CD4-positive, alpha-beta memory T cell (primary cell): ENCODE data around the gene ATXN7L2. TPM values are rescaled to one million over a fixed set of nuclear protein-coding genes. Genes with fewer than 3 reads are reported as not detected.

Experiments
- CTCF ChIA-PET: fragments of 350-600 bp; sonication (Branson Sonifier 250); formaldehyde crosslinking; loops from one replicate; lab custom pipeline; 2021; ENCODE audit warnings: inconsistent platforms; ENCODE audit not compliant: partially characterized antibody; lab: Charles Lee
- POLR2A ChIA-PET: fragments of 350-600 bp; sonication (Branson Sonifier 250); formaldehyde crosslinking; loops from one replicate; lab custom pipeline; 2021; ENCODE audit not compliant: partially characterized antibody; lab: Charles Lee
- DNase-seq, 5 donors: peaks; one replicate each; pipeline versions ENCODE4 v3.0.0 to v3.0.0-alpha.2; 2020 to 2022; ENCODE audit warnings: mixed read lengths in 1 of 5
- H3K27ac ChIP-seq: one replicate; pipeline ENCODE4 v1.7.0; 2013; ENCODE audit warnings: low read depth, low read length
- H3K27me3 ChIP-seq: 2 replicates; pipeline ENCODE4 v1.7.0; 2013; ENCODE audit warnings: mild to moderate bottlenecking, low read length, moderate library complexity; ENCODE audit not compliant: insufficient read depth
- H3K36me3 ChIP-seq: 2 replicates; pipeline ENCODE4 v1.7.0; 2013; ENCODE audit warnings: mild to moderate bottlenecking, low read length, moderate library complexity; ENCODE audit not compliant: insufficient read depth
- H3K4me1 ChIP-seq: 2 replicates; pipeline ENCODE4 v1.7.0; 2013; ENCODE audit warnings: mild to moderate bottlenecking, low read length, moderate library complexity; ENCODE audit not compliant: insufficient read depth
- H3K4me3 ChIP-seq, 2 donors: one replicate each; pipeline ENCODE4 v1.7.0; 2013; ENCODE audit warnings: low read length in 2 of 2, mild to moderate bottlenecking in 1 of 2
- H3K9me3 ChIP-seq, 2 donors: one replicate each; pipeline ENCODE4 v1.7.0; 2013; ENCODE audit warnings: low read length in 2 of 2, control low read depth in 1 of 2; ENCODE audit not compliant: control insufficient read depth in 1 of 2
- H3K27ac Mint-ChIP-seq, 7 donors: one replicate each; pipeline ENCODE4 v1.8.0; 2020 to 2021; ENCODE audit warnings: mixed read lengths in 7 of 7, mild to moderate bottlenecking in 6 of 7, inconsistent platforms in 3 of 7, moderate library complexity in 3 of 7
- H3K27me3 Mint-ChIP-seq, 2 donors: one replicate each; pipeline ENCODE4 v1.8.0; 2020 to 2021; ENCODE audit warnings: mixed read lengths in 2 of 2
- H3K36me3 Mint-ChIP-seq, 2 donors: one replicate each; pipeline ENCODE4 v1.8.0; 2020 to 2021; ENCODE audit warnings: mixed read lengths in 2 of 2, inconsistent platforms in 1 of 2, mild to moderate bottlenecking in 1 of 2
- H3K4me1 Mint-ChIP-seq, 4 donors: one replicate each; pipeline ENCODE4 v1.8.0; 2020 to 2021; ENCODE audit warnings: mixed read lengths in 4 of 4, mild to moderate bottlenecking in 1 of 4
- H3K4me3 Mint-ChIP-seq, 8 donors: one replicate each; pipeline ENCODE4 v1.8.0; 2020 to 2021; ENCODE audit warnings: mixed read lengths in 8 of 8, mild to moderate bottlenecking in 7 of 8, moderate library complexity in 6 of 8, inconsistent platforms in 3 of 8
- H3K9me3 Mint-ChIP-seq, 8 donors: one replicate each; pipeline ENCODE4 v1.8.0; 2020 to 2021; ENCODE audit warnings: mixed read lengths in 8 of 8, mild to moderate bottlenecking in 5 of 8, inconsistent platforms in 3 of 8, moderate library complexity in 1 of 8
- intact Hi-C: fragments of 100-400 bp; cut with micrococcal nuclease; formaldehyde crosslinking; loops from one replicate; pipeline ENCODE4 v1.15.1; 2023
- polyA plus RNA-seq, 2 donors: library from polyadenylated mRNA; unstranded; fragments of 300-500 nt; fragmentation: Illumina TruSeq; gene quantifications; one replicate each; pipeline ENCODE4 v1.2.3, GENCODE V29; 2021
- total RNA-seq, 2 experiments: library from RNA; stranded (reverse); gene quantifications; one replicate each; pipeline ENCODE4 v1.2.3, GENCODE V29; 2021

Gene ATXN7L2
- total and polyA plus RNA-seq, 4 experiments from 2014 or later = 1.9 to 9.0 (median 7.1) TPM

DNA sequence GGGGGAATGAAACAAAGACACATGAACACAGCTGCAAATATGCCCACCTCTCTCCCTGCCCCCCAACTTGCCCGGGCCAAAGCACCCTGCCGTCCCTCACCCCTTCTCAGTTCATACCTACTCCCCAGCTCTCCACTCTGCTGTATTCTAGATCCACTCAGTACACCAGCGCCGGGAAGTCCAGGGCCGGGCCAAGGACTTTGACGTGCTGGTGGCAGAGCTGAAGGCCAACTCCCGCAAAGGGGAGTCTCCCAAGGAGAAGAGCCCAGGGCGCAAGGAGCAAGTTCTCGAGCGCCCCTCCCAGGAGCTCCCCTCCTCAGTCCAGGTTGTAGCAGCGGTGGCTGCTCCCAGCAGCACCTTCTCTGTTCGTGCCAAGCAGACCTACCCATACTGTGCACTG, 5.0 kb downstream of the ATXN7L2 start:
- Mint-ChIP-seq H3K4me3 (no peak overlapping the region), H3K9me3 (no peaks in the 10 kb centered on the region), H3K4me1 (peaks cover 11 to 32% (median 21%) of the 10 kb centered on the region in 4 donors), H3K27ac (no peak overlapping the region), H3K36me3 (peaks cover 10 to 32% of the 10 kb centered on the region in 2 donors), H3K27me3 (no peaks in the 10 kb centered on the region)
- intact Hi-C loops = no loop called here
- peaks cover 6% of the 10 kb centered on the region for H3K36me3 ChIP-seq
- H3K4me3 ChIP-seq = no peak overlapping the region
- H3K9me3 ChIP-seq = no peaks in the 10 kb centered on the region
- no peaks in the 10 kb centered on the region for H3K27me3 ChIP-seq
- POLR2A ChIA-PET = interaction anchor here (16.6 to 23.6 kb wide), 2 partner anchors 21 to 42 kb away, joined by 292 to 438 read pairs; partner anchors contain the start of gene AMIGO1
- H3K27ac ChIP-seq = no peak overlapping the region
- peaks cover 25% of the 10 kb centered on the region for H3K4me1 ChIP-seq
- DNase-seq = no peak
- CTCF ChIA-PET = interaction anchor here (0.7 to 37.2 kb wide), 5 partner anchors 20 to 220 kb away, joined by 3 to 1669 read pairs (median 4); partner anchors contain the start of genes AMIGO1 and GPR61

DNA sequence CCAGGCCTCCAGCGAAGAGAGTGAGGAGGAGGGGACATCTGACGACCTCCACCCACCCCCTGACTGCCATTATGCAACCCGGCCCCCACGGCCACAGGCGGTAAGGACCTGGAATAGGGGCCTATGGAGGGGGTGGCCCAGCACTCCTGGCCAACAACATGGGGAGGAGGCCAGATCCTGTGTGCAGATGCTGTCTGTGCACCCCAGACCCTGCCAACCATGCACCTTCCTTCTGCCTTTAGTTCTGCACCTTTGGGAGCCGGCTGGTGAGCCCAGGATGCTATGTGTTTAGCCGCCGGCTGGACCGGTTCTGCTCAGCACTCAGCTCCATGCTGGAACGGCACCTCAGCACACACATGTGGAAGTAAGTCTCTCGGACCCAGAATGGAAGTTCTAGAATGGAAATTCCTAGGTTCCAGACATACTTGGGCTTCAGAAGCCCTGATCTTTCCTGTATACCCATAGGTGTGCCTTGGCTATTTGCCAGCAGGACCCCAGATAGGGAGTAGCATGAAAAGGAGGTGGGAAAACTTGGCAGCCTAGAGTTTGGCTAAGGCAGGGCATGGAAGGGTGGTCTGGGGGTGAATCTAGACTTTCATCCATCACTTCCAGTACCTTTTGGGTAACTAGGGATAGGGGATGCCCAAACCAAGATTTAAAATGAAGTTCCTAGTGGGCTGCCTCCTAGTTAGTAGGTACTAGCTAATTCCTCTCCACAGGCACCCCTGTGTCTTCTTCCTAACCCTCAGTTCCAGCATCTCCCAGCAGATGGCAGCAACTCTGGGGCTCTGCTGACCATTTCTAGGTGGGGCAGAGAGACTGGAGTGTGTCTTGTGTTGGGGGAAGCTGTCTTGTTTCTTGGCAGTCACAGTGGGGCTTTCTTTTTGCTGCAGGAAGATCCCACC, 6.6 kb downstream of the ATXN7L2 start:
- Histone ChIP-seq H3K4me1 (peaks cover 23% of the 10 kb centered on the region), H3K27ac (no peak overlapping the region), H3K9me3 (no peaks in the 10 kb centered on the region), H3K27me3 (no peaks in the 10 kb centered on the region), H3K4me3 (no peak overlapping the region), H3K36me3 (peaks cover 6% of the 10 kb centered on the region)
- POLR2A ChIA-PET = interaction anchor here (0.8 to 23.6 kb wide), 7 partner anchors 9 to 68 kb away, joined by 3 to 438 read pairs (median 4); partner anchors contain the start of gene AMIGO1
- Mint-ChIP-seq H3K36me3 (peaks cover 10 to 33% of the 10 kb centered on the region in 2 donors), H3K9me3 (no peaks in the 10 kb centered on the region), H3K27me3 (no peaks in the 10 kb centered on the region), H3K4me1 (peaks cover 7 to 33% (median 20%) of the 10 kb centered on the region in 4 donors), H3K27ac (peak overlapping the region in 1 of 7 donors; percentile 80), H3K4me3 (peak overlapping the region in 3 of 8 donors; percentile 15 to 65 (median 29))
- DNase-seq = peak; percentile 63 to 73 (median 65)
- intact Hi-C loops = loop anchor here (1.0 to 5.0 kb wide), 3 partner anchors 42 to 492 kb away; partner anchors contain the start of gene AHCYL1
- CTCF ChIA-PET = interaction anchor here (0.6 to 37.2 kb wide), 20 partner anchors 9 to 494 kb away, joined by 3 to 1669 read pairs (median 3); partner anchors contain the start of genes AHCYL1, AMIGO1, GNAI3 and GPR61

DNA sequence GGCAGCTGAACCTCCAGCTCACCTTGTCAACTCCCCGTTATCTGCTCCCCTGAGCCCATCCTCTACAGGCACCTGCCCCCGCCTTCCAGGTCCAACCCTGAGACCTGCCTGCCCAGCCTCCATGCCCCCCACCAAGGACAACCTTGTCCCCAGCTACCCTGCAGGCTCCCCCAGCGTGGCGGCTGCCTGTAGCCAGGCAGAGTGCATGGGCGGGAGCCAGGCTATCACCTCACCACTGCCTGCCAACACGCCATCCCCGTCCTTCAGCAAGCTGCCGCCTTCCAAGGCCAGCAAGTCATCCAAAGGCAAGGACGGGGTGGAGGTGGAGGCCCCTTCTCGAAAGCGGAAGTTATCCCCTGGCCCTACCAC, 7.2 kb downstream of the ATXN7L2 start:
- intact Hi-C loops = loop anchor here (1.0 to 5.0 kb wide), 3 partner anchors 41 to 491 kb away; partner anchors contain the start of gene AHCYL1
- Histone ChIP-seq H3K4me3 (no peak overlapping the region), H3K27ac (no peak overlapping the region), H3K9me3 (no peaks in the 10 kb centered on the region), H3K27me3 (no peaks in the 10 kb centered on the region), H3K4me1 (peaks cover 27% of the 10 kb centered on the region), H3K36me3 (peaks cover 6% of the 10 kb centered on the region)
- CTCF ChIA-PET = interaction anchor here (0.8 to 37.2 kb wide), 20 partner anchors 7 to 494 kb away, joined by 3 to 1669 read pairs (median 3); partner anchors contain the start of genes AHCYL1, AMIGO1, ATXN7L2 and GNAI3
- no peak for DNase-seq
- H3K27me3 Mint-ChIP-seq = no peaks in the 10 kb centered on the region
- H3K9me3 Mint-ChIP-seq = no peaks in the 10 kb centered on the region
- H3K27ac Mint-ChIP-seq = peak overlapping the region in 1 of 7 donors; percentile 80
- peaks cover 12 to 36% (median 24%) of the 10 kb centered on the region in 4 donors for H3K4me1 Mint-ChIP-seq
- POLR2A ChIA-PET = interaction anchor here (0.8 to 23.6 kb wide), 6 partner anchors 9 to 69 kb away, joined by 3 to 438 read pairs (median 7); partner anchors contain the start of gene AMIGO1
- H3K4me3 Mint-ChIP-seq = peak overlapping the region in 2 of 8 donors; percentile 29 to 65
- H3K36me3 Mint-ChIP-seq = peaks cover 13 to 32% of the 10 kb centered on the region in 2 donors

DNA sequence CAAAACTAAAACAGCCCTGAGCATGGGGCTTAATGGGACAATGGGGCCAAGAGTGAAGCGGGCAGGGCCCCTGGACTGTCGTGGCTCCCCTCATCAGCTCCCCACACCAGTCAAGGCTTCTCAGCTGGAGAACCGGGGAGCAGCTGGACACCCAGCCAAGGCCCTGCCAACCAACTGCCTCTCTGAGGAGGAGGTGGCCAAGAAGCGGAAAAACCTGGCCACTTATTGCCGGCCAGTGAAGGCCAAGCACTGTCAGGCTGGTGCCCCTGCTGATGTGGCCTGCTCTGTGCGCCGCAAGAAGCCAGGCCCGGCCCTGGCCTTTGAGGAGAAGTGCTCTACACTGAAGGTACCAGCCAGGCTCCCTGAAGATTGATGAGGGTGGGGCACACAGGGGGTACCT, 7.7 kb downstream of the ATXN7L2 start:
- intact Hi-C loops = loop anchor here (5.0 kb wide), 2 partner anchors 229 to 491 kb away; partner anchors contain the start of gene AHCYL1
- Mint-ChIP-seq H3K27ac (peak overlapping the region in 2 of 7 donors; percentile 26 to 42), H3K4me3 (no peak overlapping the region), H3K9me3 (no peaks in the 10 kb centered on the region), H3K4me1 (peaks cover 17 to 39% (median 27%) of the 10 kb centered on the region in 4 donors), H3K36me3 (peaks cover 16 to 34% of the 10 kb centered on the region in 2 donors), H3K27me3 (no peaks in the 10 kb centered on the region)
- H3K4me3 ChIP-seq = no peak overlapping the region
- CTCF ChIA-PET = interaction anchor here (0.9 to 37.2 kb wide), 13 partner anchors 7 to 493 kb away, joined by 3 to 1669 read pairs (median 4); partner anchors contain the start of genes AHCYL1, AMIGO1, ATXN7L2 and GNAI3
- H3K4me1 ChIP-seq = peaks cover 31% of the 10 kb centered on the region
- no peak overlapping the region for H3K27ac ChIP-seq
- no peaks in the 10 kb centered on the region for H3K27me3 ChIP-seq
- POLR2A ChIA-PET = interaction anchor here (0.9 to 23.6 kb wide), 4 partner anchors 8 to 53 kb away, joined by 3 to 438 read pairs (median 152); partner anchors contain the start of gene AMIGO1
- no peak for DNase-seq
- H3K36me3 ChIP-seq = peaks cover 8% of the 10 kb centered on the region
- no peaks in the 10 kb centered on the region for H3K9me3 ChIP-seq

DNA sequence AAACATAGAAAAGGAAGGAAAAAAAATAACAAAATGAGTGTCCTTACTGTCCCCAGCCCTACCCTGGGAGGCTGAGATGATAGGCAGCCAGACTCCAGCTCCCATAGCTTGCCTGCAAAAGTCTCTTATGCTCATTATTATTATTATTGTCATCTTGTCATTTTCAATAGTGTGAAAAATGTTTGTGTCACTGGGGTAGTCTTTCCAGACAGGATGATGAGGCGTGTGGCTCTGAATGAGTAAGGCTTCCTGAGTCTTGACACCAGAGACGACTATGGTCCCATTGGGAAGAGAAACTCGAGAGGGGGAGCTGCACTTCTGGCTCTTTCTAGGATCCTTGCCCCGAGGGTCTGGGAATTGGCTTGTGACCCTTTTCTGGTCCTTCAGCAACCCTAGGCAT, 9.1 kb downstream of the ATXN7L2 start:
- H3K36me3 Mint-ChIP-seq = peaks cover 15 to 41% of the 10 kb centered on the region in 2 donors
- Histone ChIP-seq H3K4me1 (peaks cover 45% of the 10 kb centered on the region), H3K36me3 (peaks cover 17% of the 10 kb centered on the region), H3K9me3 (no peaks in the 10 kb centered on the region), H3K27me3 (no peaks in the 10 kb centered on the region), H3K27ac (no peak overlapping the region), H3K4me3 (no peak overlapping the region)
- POLR2A ChIA-PET = interaction anchor here (0.6 to 23.6 kb wide), 5 partner anchors 9 to 539 kb away, joined by 3 to 438 read pairs (median 206); partner anchors contain the start of genes AMIGO1, ATXN7L2 and PSMA5
- no peaks in the 10 kb centered on the region for H3K27me3 Mint-ChIP-seq
- peak overlapping the region in 1 of 7 donors; percentile 55 for H3K27ac Mint-ChIP-seq
- H3K4me3 Mint-ChIP-seq = peak overlapping the region in 5 of 8 donors; percentile 13 to 49 (median 47)
- intact Hi-C loops = loop anchor here (5.0 kb wide), 2 partner anchors 230 to 490 kb away; partner anchors contain the start of gene AHCYL1
- CTCF ChIA-PET = interaction anchor here (0.6 to 37.2 kb wide), 15 partner anchors 8 to 831 kb away, joined by 3 to 1669 read pairs (median 6); partner anchors contain the start of genes AMIGO1, ATXN7L2, GNAI3 and GPR61
- H3K4me1 Mint-ChIP-seq = peaks cover 25 to 48% (median 36%) of the 10 kb centered on the region in 4 donors
- H3K9me3 Mint-ChIP-seq = no peaks in the 10 kb centered on the region
- DNase-seq = no peak

DNA sequence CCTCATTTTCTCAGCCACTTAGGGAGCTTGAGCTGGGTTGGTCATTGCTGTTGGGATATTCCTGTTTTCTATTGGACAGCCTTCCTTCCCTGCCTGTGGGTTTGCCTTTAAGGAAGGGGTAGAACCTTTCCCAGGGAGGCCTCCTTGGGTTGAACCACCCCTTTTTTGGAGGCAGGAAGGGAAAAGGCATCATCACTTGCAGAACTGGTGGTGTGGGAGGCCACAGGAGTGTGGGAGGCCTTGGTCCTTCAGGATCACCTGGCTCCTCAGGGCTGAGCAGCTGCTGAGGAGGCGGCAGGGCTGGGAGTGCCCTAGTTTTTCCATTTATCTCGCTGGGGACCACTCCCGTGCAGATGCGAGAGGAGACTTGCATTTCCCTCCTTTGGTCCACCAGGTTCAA, 9.5 kb downstream of the ATXN7L2 start:
- Histone ChIP-seq H3K27me3 (no peaks in the 10 kb centered on the region), H3K9me3 (no peaks in the 10 kb centered on the region), H3K27ac (no peak overlapping the region), H3K36me3 (peaks cover 17% of the 10 kb centered on the region), H3K4me1 (peaks cover 50% of the 10 kb centered on the region), H3K4me3 (no peak overlapping the region)
- no peak for DNase-seq
- peaks cover 27 to 52% (median 41%) of the 10 kb centered on the region in 4 donors for H3K4me1 Mint-ChIP-seq
- H3K9me3 Mint-ChIP-seq = no peaks in the 10 kb centered on the region
- POLR2A ChIA-PET = interaction anchor here (0.6 to 23.6 kb wide), 5 partner anchors 10 to 538 kb away, joined by 3 to 438 read pairs (median 206); partner anchors contain the start of genes AMIGO1, ATXN7L2 and PSMA5
- peak overlapping the region in 3 of 7 donors; percentile 29 to 95 (median 92) for H3K27ac Mint-ChIP-seq
- no peaks in the 10 kb centered on the region for H3K27me3 Mint-ChIP-seq
- CTCF ChIA-PET = interaction anchor here (0.6 to 37.2 kb wide), 18 partner anchors 9 to 831 kb away, joined by 3 to 1669 read pairs (median 6); partner anchors contain the start of genes AMIGO1, ATXN7L2, GNAI3 and GPR61
- peaks cover 15 to 41% of the 10 kb centered on the region in 2 donors for H3K36me3 Mint-ChIP-seq
- H3K4me3 Mint-ChIP-seq = peak overlapping the region; percentile 58 to 97 (median 94)
- intact Hi-C loops = loop anchor here (5.0 kb wide), 2 partner anchors 231 to 489 kb away; partner anchors contain the start of gene AHCYL1
